GM12878 (cell line): ENCODE measurements around the gene RAD51B. TPM values are rescaled to one million over a fixed set of nuclear protein-coding genes. Genes with fewer than 3 reads are reported as not detected.

ENCODE experiments used
- CUX1 ChIP-seq: IDR thresholded peaks from 2 replicates; pipeline ENCODE4 v1.6.1; 2012; ENCODE audit warnings: improper control_type of control experiment, low read depth, low read length; ENCODE audit not compliant: insufficient replicate concordance
- E2F8 ChIP-seq: fragments of 450-650 bp; IDR thresholded peaks from 2 replicates; pipeline ENCODE4 v1.6.1; 2018; ENCODE audit warnings: mild to moderate bottlenecking, low read depth, moderate library complexity; ENCODE audit not compliant: partially characterized antibody
- FOXM1 ChIP-seq: IDR thresholded peaks from 2 replicates; pipeline ENCODE4 v1.6.1; 2012; ENCODE audit warnings: low read depth, mild to moderate bottlenecking, inconsistent platforms, low read length, moderate library complexity
- ZBED1 ChIP-seq: IDR thresholded peaks from 2 replicates; pipeline ENCODE4 v1.6.1; 2016; ENCODE audit warnings: borderline replicate concordance
- ZNF687 ChIP-seq: fragments of 450-650 bp; IDR thresholded peaks from 2 replicates; pipeline ENCODE4 v1.6.1; 2017; ENCODE audit warnings: mild to moderate bottlenecking, moderate library complexity
- polyA plus RNA-seq, 11 experiments: library from polyadenylated mRNA; depleted of rRNA in 4 of 11; unstranded in 6 of 11; stranded (reverse) in 5 of 11; fragments of >200 nt; fragmentation: Nextera tagmentation in 4 of 11; fragmentation: Illumina TruSeq in 1 of 11; extraction: Ambion mirVana in 4 of 11; extraction: Trizol in 1 of 11; gene quantifications; 1 replicate in 1 of 11; 2 replicates in 10 of 11; pipeline versions ENCODE4 v1.2.1 to v1.2.3, GENCODE V29; 2011 to 2016; ENCODE audit warnings: inconsistent platforms in 2 of 11, missing spikeins in 2 of 11, low read depth in 1 of 11
- total RNA-seq, 4 experiments: library from RNA; depleted of rRNA in 3 of 4; stranded (reverse); fragments of >200 nt in 3 of 4; fragmentation: Illumina TruSeq in 1 of 4; extraction: Trizol in 1 of 4; gene quantifications; 2 replicates each; pipeline versions ENCODE4 v1.2.1 to v1.2.3, GENCODE V29; 2013 to 2021

RAD51B gene
- total and polyA plus RNA-seq, 10 of the 15 experiments (the other 5 are each of a cell fraction or from before 2014, with no cell fraction given), result 9.8 to 26.8 (median 21.3) TPM

GRCh38 chr14:68705741-68706283 is 886.2 kb downstream of the RAD51B start (continued):
- TF ChIP-seq ZNF687 (no peak), E2F8 (no peak), CUX1 (no peak), ZBED1 (no peak), FOXM1 (no peak)
